MM.1S (cell line): ENCODE results near the gene GPR157.
"Not testable (repeated sequence)": the region's sequence is repeated elsewhere in the genome, so short reads cannot be mapped to it uniquely, and the experiment has no call there.

ENCODE experiments used
- DNase-seq: peaks from one replicate; pipeline ENCODE4 v3.0.0-alpha.2; 2015
- H2AFZ ChIP-seq: fragments of 300-600 bp; sonication (generic); 2 replicates; pipeline ENCODE4 v1.6.0; 2016; ENCODE audit warnings: antibody characterized with exemption, low read length
- H3F3A ChIP-seq: fragments of 300-600 bp; sonication (generic); 2 replicates; pipeline ENCODE4 v1.6.1; 2016; ENCODE audit warnings: mild to moderate bottlenecking, antibody characterized with exemption, low read length, moderate library complexity, mixed read lengths; ENCODE audit not compliant: insufficient read depth
- H3K27ac ChIP-seq: fragments of 300-600 bp; sonication (generic); 2 replicates; pipeline ENCODE4 v1.5.1; 2016; ENCODE audit warnings: mild to moderate bottlenecking, low read length
- H3K27me3 ChIP-seq: fragments of 300-600 bp; sonication (generic); replicated peaks from 2 replicates; pipeline ENCODE4 v1.6.0; 2016; ENCODE audit warnings: low read length; ENCODE audit not compliant: insufficient read depth
- H3K36me3 ChIP-seq: fragments of 300-600 bp; sonication (generic); replicated peaks from 2 replicates; pipeline ENCODE4 v1.6.1; 2016; ENCODE audit warnings: mild to moderate bottlenecking, low read length, mixed read lengths; ENCODE audit not compliant: insufficient read depth
- H3K4me1 ChIP-seq: fragments of 300-600 bp; sonication (generic); 2 replicates; pipeline ENCODE4 v1.6.1; 2016; ENCODE audit warnings: low read length, mixed read lengths
- H3K4me2 ChIP-seq: fragments of 300-600 bp; sonication (generic); 2 replicates; pipeline ENCODE4 v1.6.0; 2016; ENCODE audit warnings: low read depth, low read length
- H3K4me3 ChIP-seq: fragments of 300-600 bp; sonication (generic); 2 replicates; pipeline ENCODE4 v1.5.1; 2016; ENCODE audit warnings: low read length, mixed read lengths
- H3K79me2 ChIP-seq: fragments of 300-600 bp; sonication (generic); 2 replicates; pipeline ENCODE4 v1.6.1; 2016; ENCODE audit warnings: mixed run types, low read length, mixed read lengths
- H3K9ac ChIP-seq: fragments of 300-600 bp; sonication (generic); 2 replicates; pipeline ENCODE4 v1.6.1; 2016; ENCODE audit warnings: low read length, mixed read lengths
- H3K9me2 ChIP-seq: fragments of 300-600 bp; sonication (generic); replicated peaks from 2 replicates; pipeline ENCODE4 v1.6.1; 2016; ENCODE audit warnings: mild to moderate bottlenecking, low read length, mixed read lengths; ENCODE audit not compliant: insufficient read depth
- H3K9me3 ChIP-seq: fragments of 300-600 bp; sonication (generic); replicated peaks from 2 replicates; pipeline ENCODE4 v1.6.1; 2016; ENCODE audit warnings: mild to moderate bottlenecking, low read length, mixed read lengths; ENCODE audit not compliant: insufficient read depth
- H4K20me1 ChIP-seq: fragments of 300-600 bp; sonication (generic); 2 replicates; pipeline ENCODE4 v1.6.1; 2016; ENCODE audit warnings: mild to moderate bottlenecking, low read length, moderate library complexity, mixed read lengths; ENCODE audit not compliant: insufficient read depth
- CTCF ChIP-seq: fragments of 300-600 bp; sonication (generic); IDR thresholded peaks from 2 replicates; pipeline ENCODE4 v1.5.1; 2016; ENCODE audit warnings: antibody characterized with exemption, low read length, mixed read lengths
- EZH2 ChIP-seq: fragments of 300-600 bp; sonication (generic); optimal IDR thresholded peaks from 2 replicates; pipeline ENCODE3; 2017; ENCODE audit warnings: low read depth, mild to moderate bottlenecking, antibody characterized with exemption, low read length, mixed read lengths
- EZH2phosphoT487 ChIP-seq: fragments of 300-600 bp; sonication (generic); IDR thresholded peaks from 2 replicates; pipeline ENCODE4 v1.6.1; 2018; ENCODE audit warnings: antibody characterized with exemption, low read length

Gene GPR157

GRCh38 chr1:9155879-9156278, 27.0 kb upstream of the GPR157 start:
- Histone ChIP-seq H3K4me3 (no peak overlapping the region), H3K4me2 (no peak overlapping the region), H3K9ac (no peak overlapping the region), H4K20me1 (no peaks in the 10 kb centered on the region), H3F3A (no peaks in the 10 kb centered on the region), H3K4me1 (no peaks in the 10 kb centered on the region), H3K27me3 (no peaks in the 10 kb centered on the region), H3K9me2 (no peaks in the 10 kb centered on the region), H3K79me2 (no peaks in the 10 kb centered on the region), H3K36me3 (no peaks in the 10 kb centered on the region), H2AFZ (no peak overlapping the region), H3K9me3 (no peaks in the 10 kb centered on the region), H3K27ac (no peak overlapping the region)
- DNase-seq: no peak
- TF ChIP-seq EZH2 (no peak), CTCF (no peak), EZH2phosphoT487 (no peak)

GRCh38 chr1:9155405-9155804, 26.5 kb upstream of the GPR157 start:
- H3K9ac ChIP-seq, H4K20me1 ChIP-seq, H3F3A ChIP-seq, H3K79me2 ChIP-seq, DNase-seq, H3K4me2 ChIP-seq, H3K36me3 ChIP-seq, H3K9me2 ChIP-seq, H3K27ac ChIP-seq, H3K27me3 ChIP-seq, H3K9me3 ChIP-seq, H3K4me3 ChIP-seq, H3K4me1 ChIP-seq, H2AFZ ChIP-seq: not testable (repeated sequence)

- DNase-seq: no peak
- Histone ChIP-seq H4K20me1 (no peaks in the 10 kb centered on the region), H3F3A (no peaks in the 10 kb centered on the region), H3K9me3 (no peaks in the 10 kb centered on the region), H3K79me2 (no peaks in the 10 kb centered on the region), H2AFZ (no peak overlapping the region), H3K4me2 (no peak overlapping the region), H3K9ac (no peak overlapping the region), H3K4me3 (no peak overlapping the region), H3K27me3 (no peaks in the 10 kb centered on the region; the same call in 1 of the 2 replicates), H3K4me1 (no peaks in the 10 kb centered on the region), H3K9me2 (no peaks in the 10 kb centered on the region), H3K27ac (no peak overlapping the region), H3K36me3 (no peaks in the 10 kb centered on the region)
- TF ChIP-seq EZH2phosphoT487: no peak
- no peak for TF ChIP-seq CTCF
- no peak for TF ChIP-seq EZH2
These were observed 24.2 kb upstream of the GPR157 start for GRCh38 chr1:9153152-9153551.

- no peak overlapping the region for H3K4me2 ChIP-seq
- H3K36me3 ChIP-seq: no peaks in the 10 kb centered on the region
- TF ChIP-seq CTCF (no peak), EZH2phosphoT487 (no peak), EZH2 (no peak)
These were observed 23.6 kb upstream of the GPR157 start for GRCh38 chr1:9152535-9152934.

More at GRCh38 chr1:9152535-9152934, 23.6 kb upstream of the GPR157 start:
- no peak overlapping the region for H3K4me3 ChIP-seq
- no peak overlapping the region for H3K9ac ChIP-seq
- no peak overlapping the region for H3K27ac ChIP-seq
- H3K9me3 ChIP-seq: no peaks in the 10 kb centered on the region
- H3F3A ChIP-seq: no peaks in the 10 kb centered on the region
- H3K9me2 ChIP-seq: no peaks in the 10 kb centered on the region
- H3K27me3 ChIP-seq: no peaks in the 10 kb centered on the region; the same call in 1 of the 2 replicates
- H4K20me1 ChIP-seq: no peaks in the 10 kb centered on the region
- H3K4me1 ChIP-seq: no peaks in the 10 kb centered on the region
- no peaks in the 10 kb centered on the region for H3K79me2 ChIP-seq
- H2AFZ ChIP-seq: no peak overlapping the region
- DNase-seq: no peak
